NCI-H748 (cell line): ENCODE results near the gene TP53RK.

Source experiments
- DNase-seq: peaks from one replicate; lab custom pipeline; 2025; ENCODE audit not compliant: unreplicated experiment; lab: John Stamatoyannopoulos, UW

The TP53RK gene

GRCh38 chr20:46666306-46666705 lies 22.9 kb downstream of the TP53RK start:
- DNase-seq: no peak

GRCh38 chr20:46665602-46666001 lies 23.6 kb downstream of the TP53RK start:
- DNase-seq: no peak

GRCh38 chr20:46663531-46663930 lies 25.7 kb downstream of the TP53RK start:
- DNase-seq: no peak

- no peak for DNase-seq
These were observed 27.6 kb downstream of the TP53RK start for GRCh38 chr20:46661659-46662058.

- DNase-seq: no peak
These were observed 28.8 kb downstream of the TP53RK start for GRCh38 chr20:46660487-46660886.

GRCh38 chr20:46657618-46658017 lies 31.6 kb downstream of the TP53RK start:
- DNase-seq: no peak

GRCh38 chr20:46657137-46657536 lies 32.1 kb downstream of the TP53RK start:
- no peak for DNase-seq

- no peak for DNase-seq
These were observed 36.5 kb downstream of the TP53RK start for GRCh38 chr20:46652699-46653098.

GRCh38 chr20:46651091-46651962 lies 37.9 kb downstream of the TP53RK start, which contains the start of gene SLC13A3:
TSS of gene SLC13A3 (minus strand) at chr20:46651459. CDS start at chr20:46651421, 38 bp downstream.
- DNase-seq: peak; percentile 8

- no peak for DNase-seq
These were observed 38.6 kb downstream of the TP53RK start for GRCh38 chr20:46650575-46651090.

GRCh38 chr20:46649965-46650542 lies 39.2 kb downstream of the TP53RK start:
- DNase-seq: no peak

GRCh38 chr20:46649650-46649949 lies 39.6 kb downstream of the TP53RK start:
- DNase-seq: no peak

- peak; percentile 3 for DNase-seq
These were observed 40.2 kb downstream of the TP53RK start for GRCh38 chr20:46648903-46649649.

GRCh38 chr20:46647469-46647868 lies 41.8 kb downstream of the TP53RK start:
- DNase-seq: no peak

- DNase-seq: no peak
These were observed 42.4 kb downstream of the TP53RK start for GRCh38 chr20:46646659-46647380.

GRCh38 chr20:46646122-46646521 lies 43.1 kb downstream of the TP53RK start:
- DNase-seq: no peak

GRCh38 chr20:46644733-46645132 lies 44.5 kb downstream of the TP53RK start:
- DNase-seq: no peak

GRCh38 chr20:46644160-46644559 lies 45.1 kb downstream of the TP53RK start:
- DNase-seq: no peak

- DNase-seq: no peak
These were observed 46.3 kb downstream of the TP53RK start for GRCh38 chr20:46642969-46643343.

GRCh38 chr20:46642265-46642968 lies 46.8 kb downstream of the TP53RK start:
- no peak for DNase-seq
